B cell (primary cell): ENCODE results near the gene CALM1. TPM values are rescaled to one million over a fixed set of nuclear protein-coding genes. Genes with fewer than 3 reads are reported as not detected.

ENCODE experiments used
- ATAC-seq: fragments of 200-7000 bp; cut with Tn5 transposase; one replicate; pipeline ENCODE4 v1.10.0; 2021; ENCODE audit warnings: low read depth, mild to moderate bottlenecking, moderate number of reproducible peaks, moderate library complexity
- CTCF ChIA-PET: fragments of 350-600 bp; sonication (Branson Sonifier 250); formaldehyde crosslinking; loops from one replicate; lab custom pipeline; 2021; ENCODE audit warnings: antibody characterized with exemption, inconsistent platforms; lab: Charles Lee
- POLR2A ChIA-PET: fragments of 350-600 bp; sonication (Branson Sonifier 250); formaldehyde crosslinking; loops from one replicate; lab custom pipeline; 2021; ENCODE audit warnings: antibody characterized with exemption; lab: Charles Lee
- DNase-seq: peaks from one replicate; pipeline ENCODE4 v3.0.0; 2013
- H2AFZ ChIP-seq: 2 replicates; pipeline ENCODE4 v1.6.1; 2012; ENCODE audit warnings: mild to moderate bottlenecking, low read depth, low read length; ENCODE audit not compliant: insufficient read depth, poor library complexity, severe bottlenecking
- H3K27ac ChIP-seq, 2 donors: 1 replicate in 1 of 2; 2 replicates in 1 of 2; pipeline ENCODE4 v1.5.1; 2012 to 2013; ENCODE audit warnings: low read length in 2 of 2, mild to moderate bottlenecking in 2 of 2, moderate library complexity in 1 of 2
- H3K27me3 ChIP-seq, 4 experiments: fragments of 200-600 bp in 1 of 4; sonication (generic) in 1 of 4; replicated peaks in 1 of 4; 1 replicate in 2 of 4; 2 replicates in 2 of 4; pipeline versions ENCODE4 v1.6.1 to v1.7.0; 2013 to 2016; ENCODE audit warnings: low read length in 3 of 4, mild to moderate bottlenecking in 2 of 4, mixed read lengths in 1 of 4, moderate library complexity in 1 of 4; ENCODE audit not compliant: insufficient read depth in 4 of 4, control insufficient read depth in 3 of 4; ENCODE audit errors: control extremely low read depth in 1 of 4
- H3K36me3 ChIP-seq, 2 experiments: replicated peaks in 1 of 2; 1 replicate in 1 of 2; 2 replicates in 1 of 2; pipeline versions ENCODE4 v1.6.1 to v1.7.1; 2013; ENCODE audit warnings: low read length in 1 of 2; ENCODE audit not compliant: insufficient read depth in 2 of 2, control insufficient read depth in 1 of 2; ENCODE audit errors: control extremely low read depth in 1 of 2, extremely low read depth in 1 of 2
- H3K4me1 ChIP-seq, 2 donors: fragments of 200-600 bp in 1 of 2; sonication (generic) in 1 of 2; 1 replicate in 1 of 2; 2 replicates in 1 of 2; pipeline versions ENCODE4 v1.5.1 to v1.6.1; 2013 to 2017; ENCODE audit warnings: low read length in 2 of 2; ENCODE audit not compliant: control insufficient read depth in 2 of 2, insufficient read depth in 2 of 2
- H3K4me2 ChIP-seq: replicated peaks from 2 replicates; pipeline ENCODE3; 2012; ENCODE audit warnings: mild to moderate bottlenecking, low read depth, low read length; ENCODE audit not compliant: poor library complexity, severe bottlenecking
- H3K4me3 ChIP-seq, 5 experiments: fragments of 200-600 bp in 1 of 5; sonication (generic) in 1 of 5; 1 replicate in 3 of 5; 2 replicates in 2 of 5; pipeline versions ENCODE4 v1.5.1 to v1.7.0; 2011 to 2016; ENCODE audit warnings: low read length in 4 of 5, mild to moderate bottlenecking in 4 of 5, low read depth in 2 of 5, control low read depth in 1 of 5, moderate library complexity in 1 of 5; ENCODE audit not compliant: insufficient read depth in 1 of 5; ENCODE audit errors: control extremely low read depth in 1 of 5, extremely low read depth in 1 of 5
- H3K79me2 ChIP-seq: fragments of 200-600 bp; sonication (generic); one replicate; pipeline ENCODE4 v1.6.0; 2016; ENCODE audit warnings: low read length; ENCODE audit not compliant: control insufficient read depth, insufficient read depth
- H3K9ac ChIP-seq: fragments of 200-600 bp; sonication (generic); 2 replicates; pipeline ENCODE4 v1.6.1; 2017; ENCODE audit warnings: mild to moderate bottlenecking, low read length, moderate library complexity
- H3K9me3 ChIP-seq, 3 donors: one replicate each; pipeline versions ENCODE4 v1.6.1 to v1.7.1; 2013; ENCODE audit warnings: low read length in 2 of 3; ENCODE audit not compliant: control insufficient read depth in 2 of 3, insufficient read depth in 1 of 3; ENCODE audit errors: control extremely low read depth in 1 of 3
- H4K20me1 ChIP-seq: 2 replicates; pipeline ENCODE4 v1.6.0; 2012; ENCODE audit warnings: mild to moderate bottlenecking, low read length; ENCODE audit not compliant: insufficient read depth, control insufficient read depth, poor library complexity, severe bottlenecking
- H3K27ac Mint-ChIP-seq: one replicate; pipeline ENCODE4 v1.8.0; 2021; ENCODE audit warnings: mixed read lengths
- H3K27me3 Mint-ChIP-seq: one replicate; pipeline ENCODE4 v1.8.0; 2021; ENCODE audit warnings: mixed read lengths
- H3K4me1 Mint-ChIP-seq: one replicate; pipeline ENCODE4 v1.8.0; 2021; ENCODE audit warnings: mixed read lengths
- H3K4me3 Mint-ChIP-seq: one replicate; pipeline ENCODE4 v1.8.0; 2021; ENCODE audit warnings: mixed read lengths
- H3K9me3 Mint-ChIP-seq: one replicate; pipeline ENCODE4 v1.8.0; 2022; ENCODE audit warnings: mixed read lengths; ENCODE audit not compliant: insufficient read depth
- CTCF ChIP-seq: fragments of 200-600 bp; IDR thresholded peaks from one replicate; pipeline ENCODE4 v1.8.0; 2022; ENCODE audit warnings: antibody characterized with exemption, mild to moderate bottlenecking
- EZH2 ChIP-seq: IDR thresholded peaks from 2 replicates; pipeline ENCODE4 v1.6.1; 2012; ENCODE audit warnings: borderline replicate concordance, low read depth, mild to moderate bottlenecking, moderate library complexity, low read length; ENCODE audit not compliant: insufficient read depth, poor library complexity, severe bottlenecking
- WGBS: methylation state at CpG from one replicate; pipeline ENCODE4 v1.1.5; 2013; ENCODE audit warnings: missing lambda C conversion rate; ENCODE audit not compliant: insufficient coverage; 5-methylcytosine and 5-hydroxymethylcytosine counted together
- intact Hi-C: fragments of 100-400 bp; cut with micrococcal nuclease; formaldehyde crosslinking; loops from one replicate; pipeline ENCODE4 v1.10.0; 2022
- polyA plus RNA-seq: library from polyadenylated mRNA; depleted of rRNA; stranded (reverse); fragments of >200 nt; gene quantifications from 2 replicates; pipeline ENCODE4 v1.2.3, GENCODE V29; 2012
- total RNA-seq, 2 donors: library from RNA; stranded (reverse); fragments of 120-200 nt in 1 of 2; gene quantifications; 1 replicate in 1 of 2; 2 replicates in 1 of 2; pipeline versions ENCODE4 v1.2.3 to v1.2.4, GENCODE V29; 2013 to 2022

CALM1 gene
- total and polyA plus RNA-seq, 2 donors (not counting 1 experiment from before 2014, with no cell fraction given) = 264 to 267 TPM

- no peak overlapping the region for H3K4me3 Mint-ChIP-seq
- Histone ChIP-seq H3K79me2 (no peaks in the 10 kb centered on the region), H3K4me2 (no peak overlapping the region), H3K4me1 (no peaks in the 10 kb centered on the region), H3K36me3 (no peaks in the 10 kb centered on the region), H3K27ac (no peak overlapping the region), H4K20me1 (no peaks in the 10 kb centered on the region), H3K27me3 (no peaks in the 10 kb centered on the region), H3K9me3 (peaks cover 0 to 3% (median 0%) of the 10 kb centered on the region in 3 donors), H2AFZ (no peak overlapping the region), H3K4me3 (no peak overlapping the region), H3K9ac (no peak overlapping the region)
- no peaks in the 10 kb centered on the region for H3K4me1 Mint-ChIP-seq
- ATAC-seq = no peak
- intact Hi-C loops = no loop called here
- TF ChIP-seq CTCF (no peak), EZH2 (no peak)
- H3K27me3 Mint-ChIP-seq = peaks cover 9% of the 10 kb centered on the region
- ChIA-PET CTCF (interaction anchor here (1.1 kb wide), 1 partner anchor 14 kb away, joined by 3 read pairs; no protein-coding TSS in a partner anchor), POLR2A (no interaction called here)
- H3K9me3 Mint-ChIP-seq = no peaks in the 10 kb centered on the region
- 63% methylated on average over 2 of the region's 2 CpGs for WGBS
- no peak overlapping the region for H3K27ac Mint-ChIP-seq
- no peak for DNase-seq
Observed at GRCh38 chr14:90440592-90440991, 43.8 kb downstream of the CALM1 start.

- DNase-seq (no peak), ATAC-seq (no peak)
- Mint-ChIP-seq H3K4me1 (no peaks in the 10 kb centered on the region), H3K9me3 (no peaks in the 10 kb centered on the region), H3K27me3 (peaks cover 15% of the 10 kb centered on the region), H3K4me3 (no peak overlapping the region), H3K27ac (no peak overlapping the region)
- TF ChIP-seq EZH2 = no peak
- no peak for TF ChIP-seq CTCF
- CTCF ChIA-PET = no interaction called here
- intact Hi-C loops = no loop called here
- H4K20me1 ChIP-seq = no peaks in the 10 kb centered on the region
- no peak overlapping the region for H3K9ac ChIP-seq
- H3K9me3 ChIP-seq = peaks cover 0 to 3% (median 0%) of the 10 kb centered on the region in 3 donors
- 89% methylated on average over 1 of the region's 2 CpGs for whole genome bisulfite sequencing
- POLR2A ChIA-PET = no interaction called here
- H3K79me2 ChIP-seq = no peaks in the 10 kb centered on the region
- no peak overlapping the region for H3K4me2 ChIP-seq
- H3K4me1 ChIP-seq = no peaks in the 10 kb centered on the region
- no peak overlapping the region for H3K27ac ChIP-seq
- no peaks in the 10 kb centered on the region for H3K36me3 ChIP-seq
- H2AFZ ChIP-seq = no peak overlapping the region
- H3K4me3 ChIP-seq = no peak overlapping the region
- no peaks in the 10 kb centered on the region for H3K27me3 ChIP-seq
Observed at GRCh38 chr14:90442388-90442787, 45.6 kb downstream of the CALM1 start.
